GM18502 (cell line): ENCODE data around the gene SMIM27.
A peak's percentile ranks its signal among the peaks of the same experiment; 100 is the strongest.

Source experiments
- ATAC-seq: cut with Tn5 transposase; IDR thresholded peaks from one replicate; pipeline ENCODE4 v1.9.1; 2021; ENCODE audit warnings: mild to moderate bottlenecking; ENCODE audit not compliant: unreplicated experiment, poor library complexity

SMIM27 gene

DNA sequence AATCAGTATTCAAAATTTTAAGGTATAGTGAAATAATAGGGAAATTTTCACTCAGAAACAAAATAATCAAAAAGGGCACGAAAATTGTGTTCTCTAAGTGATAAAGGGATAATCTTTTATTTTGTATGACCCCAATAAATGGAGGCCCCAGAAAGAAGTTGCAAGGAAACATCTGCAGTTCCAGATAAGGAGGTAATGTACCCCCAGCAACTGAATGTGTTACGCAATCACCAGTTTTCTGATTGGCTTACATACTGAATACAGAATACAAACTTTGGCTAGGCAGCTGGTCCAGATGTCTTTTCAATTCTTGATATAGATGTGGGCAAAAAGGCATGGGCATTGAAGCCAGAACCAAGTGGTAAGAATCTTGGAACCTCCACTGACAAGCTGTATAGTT, 2.0 kb downstream of the SMIM27 start:
- ATAC-seq, result no peak

DNA sequence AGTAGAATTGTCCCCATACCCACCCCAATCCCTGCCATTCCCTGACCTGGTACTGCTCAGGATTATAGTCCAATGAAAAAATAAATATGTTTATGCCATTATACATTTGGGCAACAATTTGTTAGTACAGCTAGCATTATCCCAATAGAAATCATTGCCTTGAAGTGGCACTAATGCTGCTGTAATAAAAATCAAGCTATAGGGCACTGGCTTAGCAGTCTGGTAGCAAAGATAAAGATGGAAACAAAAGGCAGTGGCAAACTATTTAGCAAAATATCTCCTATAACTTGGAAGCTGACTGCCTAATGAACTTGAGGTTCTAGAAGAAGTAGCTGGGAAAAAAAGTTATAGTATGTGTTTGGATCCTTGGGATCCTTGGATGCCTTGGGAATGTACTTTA, 2.5 kb downstream of the SMIM27 start:
- ATAC-seq, result no peak

DNA sequence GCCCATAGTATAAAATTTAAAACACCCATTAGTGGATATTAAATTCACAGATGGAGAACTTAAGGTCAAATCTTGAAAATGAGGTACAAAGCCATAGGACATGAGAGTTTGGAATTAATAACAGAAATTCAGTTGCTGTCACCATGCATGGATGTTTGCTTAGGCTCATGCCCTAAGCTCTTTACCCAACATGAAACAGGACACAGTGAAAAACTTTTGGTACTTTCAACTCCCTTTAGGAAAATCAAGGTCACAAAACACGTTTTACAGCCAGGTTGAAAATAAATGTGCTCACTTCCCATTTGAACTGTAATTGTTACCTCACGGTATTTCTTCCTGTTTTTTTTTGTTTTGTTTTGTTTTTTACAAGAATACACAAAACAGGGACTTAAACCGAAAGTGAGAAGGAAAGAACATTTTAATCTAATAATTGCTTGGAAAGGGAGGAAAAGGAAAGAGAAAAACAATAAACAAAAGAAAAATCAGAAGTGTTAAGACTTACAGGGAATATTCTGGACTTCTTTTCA, 6.3 kb downstream of the SMIM27 start:
- ATAC-seq, result no peak

DNA sequence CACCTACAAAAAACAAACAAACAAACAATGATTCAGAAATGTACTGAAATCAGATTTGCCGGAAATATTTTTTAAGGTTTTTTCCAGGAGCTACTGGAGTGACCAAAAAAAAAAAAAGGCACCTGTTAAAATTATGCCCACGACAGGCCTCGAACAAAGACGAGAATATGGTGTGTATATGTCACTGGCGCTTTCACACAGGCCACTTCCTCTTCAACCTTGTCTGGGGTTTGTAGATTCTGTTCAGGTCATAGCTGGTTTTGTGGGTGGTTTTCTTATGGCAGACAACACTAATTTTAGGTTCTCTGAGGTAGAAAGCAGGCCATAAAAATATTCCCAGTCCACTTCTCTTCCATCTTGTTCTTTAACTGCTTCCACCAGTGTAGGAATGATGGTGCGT, 13.8 kb downstream of the SMIM27 start:
- no peak for ATAC-seq

DNA sequence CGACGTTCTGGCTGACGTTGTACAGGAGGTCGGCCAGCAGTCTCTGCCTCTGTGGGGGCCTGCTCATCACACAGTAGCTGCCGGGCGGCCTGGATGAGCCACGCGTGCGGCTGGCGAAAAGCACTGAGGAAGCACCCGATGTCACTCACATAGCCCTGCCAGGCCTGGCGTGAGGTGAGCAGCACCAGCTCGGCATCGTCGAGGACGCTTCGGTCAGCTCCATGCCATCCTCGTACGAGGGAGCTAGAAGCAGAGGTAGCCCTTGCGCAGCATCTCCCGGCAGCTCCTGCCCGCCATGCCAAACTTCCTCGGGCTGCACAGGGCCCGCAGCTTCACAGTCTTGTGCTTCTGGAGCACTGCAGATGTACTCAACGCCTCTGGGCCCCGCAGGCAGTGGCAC, 14.6 kb downstream of the SMIM27 start:
- ATAC-seq, result no peak

DNA sequence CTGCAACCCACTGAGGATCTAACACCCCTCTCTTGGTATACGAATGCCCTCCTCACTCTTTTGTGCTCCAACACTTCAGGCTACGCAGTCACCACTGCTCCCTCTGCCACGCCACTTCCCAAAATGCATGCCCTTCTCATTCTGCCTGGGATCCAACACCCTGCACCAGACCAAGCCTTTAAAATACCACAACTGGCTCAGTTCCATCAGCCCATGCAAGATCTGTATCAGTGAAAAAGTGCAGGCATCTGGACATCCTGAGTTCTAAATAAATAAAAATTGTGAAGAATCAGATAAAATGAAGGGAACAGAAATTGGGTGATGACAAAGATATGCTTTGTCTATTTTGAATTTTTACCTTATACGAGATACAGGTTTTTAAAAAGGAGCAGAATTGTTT, 18.1 kb downstream of the SMIM27 start:
- ATAC-seq, result no peak

DNA sequence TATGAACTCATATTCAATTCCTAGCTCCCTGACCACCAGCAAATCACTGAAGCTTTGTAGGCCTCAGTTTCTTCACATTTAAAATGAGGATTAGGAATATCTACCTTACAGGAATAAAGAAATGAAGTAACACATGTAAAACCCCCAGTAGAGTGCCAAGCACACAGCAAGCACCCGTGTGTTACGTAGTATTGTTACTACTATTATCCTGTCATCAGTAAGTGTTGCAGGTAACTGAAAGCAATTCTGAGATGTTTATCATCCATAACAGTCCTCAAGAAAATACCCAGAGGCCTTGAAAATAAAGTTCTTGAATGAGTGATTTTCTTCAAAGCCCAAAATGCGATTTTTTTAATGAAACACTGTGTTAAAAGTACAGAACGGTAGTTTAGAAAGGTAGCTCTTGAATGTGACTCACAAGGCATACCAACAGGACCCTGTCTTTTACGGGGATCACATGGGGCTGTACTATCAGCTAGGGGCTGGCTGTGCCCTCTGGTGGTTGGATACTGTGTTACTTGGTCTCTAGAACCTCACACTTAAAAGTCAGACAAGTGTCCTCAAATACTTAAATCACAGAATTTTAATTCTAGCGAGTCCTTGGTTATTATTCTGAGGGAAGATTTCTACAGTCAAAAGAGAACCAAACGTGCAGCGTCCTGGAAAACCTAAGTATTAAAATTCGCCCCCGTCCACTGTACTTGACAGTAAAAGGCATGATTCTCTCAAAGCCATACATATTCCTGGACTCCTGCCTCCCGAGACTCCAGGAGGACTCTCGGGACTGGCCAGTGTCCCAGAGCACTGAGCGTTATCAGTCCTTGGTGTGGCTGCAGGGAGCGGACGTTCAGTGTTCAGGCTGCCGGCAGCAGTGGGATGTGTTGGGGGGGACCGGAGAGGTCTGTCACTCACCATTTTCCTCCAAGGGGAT, 20.1 kb downstream of the SMIM27 start:
- ATAC-seq, result peak; percentile 91

DNA sequence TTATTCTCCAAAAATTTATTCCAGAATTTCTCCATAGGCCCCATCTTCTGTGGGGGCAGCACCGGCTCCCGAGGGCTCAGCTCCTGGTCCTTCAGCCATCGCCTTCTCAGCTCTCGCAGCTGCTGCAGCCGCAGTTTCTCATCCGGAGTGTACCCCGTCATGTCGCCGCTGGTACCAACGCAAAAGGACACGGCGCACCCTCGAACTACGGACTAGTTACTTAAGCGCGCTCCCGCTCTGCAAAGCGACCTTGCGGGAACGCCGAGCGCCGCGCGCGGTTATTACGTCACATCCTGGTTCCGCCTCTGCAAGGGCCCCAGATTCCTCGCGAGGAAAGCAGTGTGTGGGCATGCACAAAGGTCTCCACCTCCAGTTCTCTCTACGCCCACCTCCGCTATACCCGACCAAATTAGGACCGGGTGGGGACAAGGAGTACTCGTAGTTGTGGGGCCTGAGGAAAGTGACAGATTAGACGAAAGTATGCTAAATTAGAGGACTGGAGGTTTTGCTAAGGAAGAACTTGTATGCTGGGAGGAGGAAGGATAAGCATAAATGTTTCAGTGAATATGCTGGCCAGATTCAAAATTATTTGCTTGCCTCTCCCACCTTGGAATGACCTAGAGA, 20.9 kb downstream of the SMIM27 start, which contains the start of gene NDUFB6:
Gene NDUFB6 (minus strand): TSS at position 260 of the 624 bp plus-strand sequence. CDS start 99 bp downstream, at position 161.
- peak; percentile 86 for ATAC-seq

DNA sequence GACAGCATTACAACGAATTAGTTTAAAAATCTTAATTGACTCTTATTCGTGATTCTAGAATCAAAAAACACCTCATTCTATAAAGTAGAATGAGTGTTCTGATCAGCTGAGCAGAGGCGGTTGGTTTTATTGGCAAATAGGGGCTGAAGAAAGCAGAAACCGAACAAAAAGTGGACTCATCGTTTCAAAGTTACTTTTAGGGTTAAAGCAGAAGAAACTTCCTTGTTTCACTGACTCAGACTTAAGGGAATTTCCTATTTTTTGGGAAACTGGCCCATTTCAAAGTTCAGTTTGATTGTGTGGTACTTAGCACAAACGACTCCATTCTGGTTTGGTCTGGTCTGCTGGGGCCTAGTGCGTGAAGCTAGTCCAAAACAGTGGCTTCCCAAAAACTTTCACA, 21.7 kb downstream of the SMIM27 start:
- no peak for ATAC-seq

DNA sequence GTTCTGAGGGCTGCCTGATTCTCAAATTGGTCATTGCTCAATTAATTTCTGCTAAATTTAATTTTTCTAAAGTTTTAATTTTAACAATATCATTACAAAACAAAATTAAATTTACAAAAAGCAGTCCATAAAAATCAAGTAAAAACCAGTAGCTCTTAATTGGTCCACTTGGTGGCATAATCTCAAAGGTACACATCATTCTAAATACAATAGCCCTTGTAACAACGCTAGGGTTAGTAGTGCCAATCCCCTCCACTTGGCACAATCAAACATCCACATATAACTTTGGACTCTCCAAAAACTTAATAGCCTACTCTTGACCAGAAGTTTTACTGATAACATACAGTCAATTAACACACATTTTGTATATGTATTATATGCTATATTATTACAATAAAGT, 22.7 kb downstream of the SMIM27 start:
- ATAC-seq, result no peak

DNA sequence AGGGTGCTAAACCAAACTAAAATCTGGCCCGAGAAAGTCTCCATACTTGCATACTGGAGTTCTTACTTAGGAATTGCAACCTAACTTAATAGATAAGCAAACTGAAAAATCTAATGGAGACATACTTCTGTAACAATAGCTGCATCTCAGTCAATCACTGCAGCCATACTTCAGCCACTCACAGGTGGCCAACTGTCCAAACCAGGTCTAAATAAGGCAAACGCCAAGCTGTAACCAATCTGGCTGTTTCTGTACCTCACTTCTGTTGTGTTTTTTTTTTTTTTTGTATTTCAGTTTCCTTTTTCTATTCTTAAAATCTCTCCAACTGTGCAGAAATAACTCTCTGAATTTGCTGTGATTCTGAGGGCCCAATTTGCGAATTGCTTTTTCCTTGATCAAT, 25.2 kb downstream of the SMIM27 start:
- no peak for ATAC-seq

DNA sequence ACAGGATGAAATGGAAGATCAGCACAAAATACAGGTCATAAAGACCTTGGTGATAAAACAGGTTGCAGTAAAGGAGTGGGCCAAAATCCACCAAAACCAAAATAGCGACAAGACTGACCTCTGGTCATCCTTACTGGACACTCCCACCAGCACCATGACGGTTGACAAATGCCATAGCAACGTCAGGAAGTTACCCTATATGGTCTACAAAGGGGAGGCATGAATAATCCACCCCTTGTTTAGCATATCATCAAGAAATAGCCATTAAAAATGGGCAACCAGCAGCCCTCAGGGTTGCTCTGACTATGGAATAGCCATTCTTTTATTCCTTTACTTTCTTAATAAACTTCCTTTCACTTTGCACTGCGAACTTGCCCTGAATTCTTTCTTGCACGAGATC, 26.8 kb downstream of the SMIM27 start:
- ATAC-seq, result no peak

DNA sequence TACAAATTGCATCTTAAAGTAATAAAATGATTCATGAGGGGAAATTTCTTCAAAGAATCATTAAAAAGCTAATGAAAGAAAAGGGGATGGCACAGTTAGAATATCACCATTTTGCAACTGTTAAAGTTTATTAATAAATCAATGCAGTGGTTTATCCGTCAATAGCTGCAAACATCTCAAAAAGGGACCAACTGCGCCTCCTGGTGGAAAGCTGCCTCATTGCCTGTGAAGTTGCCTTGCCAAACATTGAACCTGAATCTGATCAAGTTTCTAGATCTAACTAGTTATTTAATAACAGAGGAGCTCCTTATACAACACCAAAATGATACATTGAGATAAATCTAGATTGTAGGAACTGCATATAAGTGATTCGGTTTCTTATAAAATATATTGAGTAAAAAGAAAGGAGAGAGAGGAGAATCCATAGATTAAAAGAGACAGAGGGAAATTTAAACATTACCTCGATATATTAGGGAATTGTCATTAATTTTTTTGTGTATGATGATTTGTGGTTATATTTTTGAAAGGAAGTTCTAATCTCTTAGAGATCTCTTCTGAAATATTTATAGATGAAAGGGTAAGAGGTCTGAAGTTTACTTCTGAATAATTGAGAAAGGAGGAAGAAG, 27.7 kb downstream of the SMIM27 start:
- ATAC-seq, result no peak

DNA sequence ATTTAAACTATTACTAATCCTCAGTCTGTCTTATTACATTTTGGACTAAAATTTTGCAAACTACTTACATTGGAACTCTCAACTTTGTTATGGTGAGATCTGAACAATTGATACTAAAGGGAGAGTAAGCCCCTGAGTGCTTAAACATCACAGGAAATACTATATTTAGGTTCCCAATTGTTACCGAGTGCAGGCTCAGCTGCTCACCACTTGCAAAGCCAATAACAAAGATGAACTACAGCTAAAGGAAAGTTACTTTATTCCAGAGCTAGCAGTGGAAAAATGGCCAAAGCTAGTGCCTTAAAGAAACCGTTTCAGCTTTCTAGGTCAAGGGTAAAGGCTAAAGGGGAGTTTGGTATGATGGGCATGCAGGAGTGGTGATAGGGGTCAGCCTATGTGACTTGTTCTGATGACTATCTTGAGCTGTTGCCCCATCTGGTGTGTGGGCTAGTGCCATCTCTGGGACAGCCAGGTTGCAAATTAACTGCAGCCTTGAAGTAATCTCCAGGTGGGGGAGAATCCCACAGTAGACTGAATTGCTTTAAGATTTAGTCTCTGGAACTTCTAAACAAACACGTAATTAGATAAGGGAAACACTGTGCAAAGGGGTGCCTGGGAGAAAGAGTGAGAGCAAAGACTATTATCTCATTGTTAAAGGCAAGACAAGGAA, 28.6 kb downstream of the SMIM27 start:
- no peak for ATAC-seq

DNA sequence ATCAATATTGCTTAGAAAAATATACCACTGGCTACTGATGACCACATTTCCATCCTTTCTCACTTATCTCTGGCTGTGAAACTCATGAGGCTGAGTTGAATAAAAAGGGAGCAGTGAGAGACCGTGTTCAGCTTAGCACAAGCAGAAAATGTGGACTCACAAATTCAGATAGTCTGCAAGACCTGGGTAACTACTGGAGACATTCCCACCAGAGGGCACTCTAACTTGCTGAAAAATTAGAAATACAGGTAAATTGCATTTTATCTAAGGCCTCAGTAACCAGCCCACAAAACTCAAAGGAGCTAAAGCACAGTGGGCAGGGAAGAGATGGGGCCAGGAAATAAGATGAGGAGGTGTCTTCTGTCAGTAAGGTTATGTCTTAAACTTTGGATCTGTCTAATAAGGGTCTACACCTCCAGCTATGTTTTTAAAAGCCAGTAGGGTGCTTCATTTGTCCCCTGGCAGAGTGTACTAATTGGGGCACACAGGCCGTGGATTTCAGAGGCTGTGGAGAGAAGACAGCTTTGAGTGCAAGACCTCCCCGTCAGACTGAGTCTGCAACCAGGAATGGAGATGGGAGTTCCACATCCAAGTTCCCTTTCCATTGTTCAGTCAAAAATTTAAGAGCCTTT, 29.5 kb downstream of the SMIM27 start:
- ATAC-seq, result peak; percentile 53

DNA sequence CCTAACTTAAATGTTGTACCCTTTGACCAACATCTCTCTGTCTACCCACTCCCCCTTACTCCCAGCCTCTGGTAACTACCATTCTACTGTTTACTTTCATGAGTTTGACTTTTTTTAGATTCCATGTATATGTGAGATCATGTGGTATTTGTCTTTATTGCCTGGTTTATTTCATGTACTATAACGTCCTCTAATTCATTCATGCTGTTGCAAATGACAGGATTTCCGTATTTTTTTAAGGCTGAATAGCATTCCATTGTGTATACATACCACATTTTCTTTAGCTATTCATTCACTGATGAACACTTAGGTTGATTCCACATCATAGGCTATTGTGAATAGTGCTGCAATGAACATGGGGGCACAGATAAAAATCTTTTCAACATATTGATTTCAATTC, 32.7 kb downstream of the SMIM27 start:
- no peak for ATAC-seq

DNA sequence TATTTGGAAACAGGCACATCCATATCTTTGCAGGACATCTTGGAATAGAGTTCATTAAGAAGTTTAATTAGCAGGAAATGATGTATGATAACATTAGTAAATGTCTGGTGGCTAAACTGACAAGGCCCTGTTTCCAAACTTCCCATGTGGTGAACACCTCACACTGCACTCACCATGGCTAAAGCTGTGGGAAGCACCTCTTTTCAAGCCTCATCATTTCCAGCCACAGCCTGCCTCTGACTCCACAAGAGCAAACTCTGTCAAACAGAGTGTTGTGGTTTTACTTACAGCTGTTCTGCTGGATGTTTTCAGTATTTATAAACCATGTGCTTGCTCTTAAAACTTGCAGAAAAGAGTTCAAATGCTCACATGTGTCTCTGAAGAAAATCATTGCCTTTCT, 35.8 kb downstream of the SMIM27 start:
- peak; percentile 61 for ATAC-seq

DNA sequence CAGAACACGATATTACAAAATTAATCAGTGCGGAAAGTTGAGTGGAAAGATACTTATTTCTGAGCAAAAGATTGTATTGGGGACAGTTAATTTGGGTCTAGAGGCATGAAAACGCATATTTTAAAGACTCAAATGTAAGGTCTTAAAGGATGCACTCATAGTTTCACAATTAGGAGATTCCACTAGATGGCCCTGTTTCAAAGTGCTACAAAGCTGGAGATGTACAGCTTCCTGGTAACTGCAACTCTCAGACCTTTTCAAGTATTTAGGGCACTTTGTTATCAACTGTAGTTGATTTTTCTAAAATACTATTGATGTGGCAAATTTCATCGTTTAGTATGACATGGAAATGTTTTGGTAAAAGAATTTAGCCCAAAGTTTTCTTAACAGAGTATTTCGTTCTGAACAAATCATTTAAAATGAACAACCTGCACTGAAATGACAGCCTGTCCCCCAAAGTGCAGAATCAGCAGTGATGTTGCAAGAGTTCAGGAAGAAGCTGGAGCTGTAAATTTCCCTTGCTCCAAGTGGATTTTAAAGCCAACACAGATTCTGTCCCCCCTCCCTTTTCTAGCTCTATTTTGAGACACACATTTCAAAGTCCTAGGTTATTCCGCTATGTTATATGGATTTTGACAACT, 37.1 kb downstream of the SMIM27 start:
- peak; percentile 72 for ATAC-seq

DNA sequence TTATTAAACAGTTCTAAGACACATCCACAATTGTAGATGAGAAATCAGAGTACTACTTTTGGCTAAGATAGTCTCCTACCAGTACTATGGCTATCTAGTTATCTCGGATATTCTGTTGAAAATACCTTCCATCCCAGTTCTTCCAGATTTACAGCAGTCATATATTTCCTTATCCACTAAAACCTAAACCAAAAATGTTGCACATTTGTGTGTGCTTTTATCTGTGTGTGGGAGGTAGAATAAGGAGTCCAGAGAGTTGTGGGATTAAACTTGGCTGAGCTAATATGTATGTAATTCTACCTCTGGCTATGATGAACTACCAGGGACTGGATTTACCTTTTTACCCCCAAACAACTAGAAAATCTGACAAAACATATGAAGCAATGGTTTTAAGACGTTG, 38.3 kb downstream of the SMIM27 start:
- no peak for ATAC-seq

DNA sequence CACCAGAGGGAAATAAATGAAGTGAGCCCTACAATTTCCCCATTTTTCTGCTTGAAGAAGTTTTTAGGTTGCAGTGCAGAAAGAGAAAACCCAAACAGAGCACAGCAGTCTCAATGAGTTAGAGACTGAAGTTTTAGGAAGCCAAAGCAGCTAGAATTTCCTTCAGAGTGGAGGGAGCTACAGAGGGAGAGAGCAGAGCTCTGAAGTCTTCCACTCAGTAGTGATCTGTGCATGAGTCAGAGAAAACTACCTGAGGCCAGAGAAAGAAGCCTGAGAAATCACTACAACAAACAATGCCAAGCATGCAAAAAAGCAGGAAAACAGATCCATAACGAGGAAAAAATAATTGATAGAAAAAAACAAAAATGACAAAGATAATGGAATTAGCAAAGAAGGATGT, 38.8 kb downstream of the SMIM27 start:
- ATAC-seq, result no peak
